Heart left ventricle (tissue), 13 donors: ENCODE results near the gene COA1.

Experiments used
- POLR2A ChIP-seq, 2 donors: fragments of 450-650 bp; IDR thresholded peaks; one replicate each; pipeline ENCODE4 v1.6.1; 2017; ENCODE audit warnings: antibody characterized with exemption in 2 of 2, mild to moderate bottlenecking in 2 of 2, moderate library complexity in 2 of 2
- TF ChIP-seq, protein P1 (sequence below), 12 donors: fragments of 200-600 bp; sonication (generic) in 4 of 12; IDR thresholded peaks; one replicate each; pipeline versions ENCODE4 v1.5.0 to v1.8.0; 2018 to 2022; ENCODE audit warnings: antibody characterized with exemption in 12 of 12, mild to moderate bottlenecking in 5 of 12
- donor health status: ischemic (EF 13 %, LVEDD 7.1; RV severe dilation, severe dysfunction).
- donor health status: DM: no; HTN: yes; CAD: no.
- donor health status: DM: no; HTN: no; CAD: no.
- donor health status: ischemic (EF 25% LVEDD 6.9; RV normal size, moderate dysfunction).
- donor health status: ischemic (EF 25% LVEDD 5.7; RV mildly dilated, moderate dysfunction).
- donor health status: ischemic (EF 35%, LVEDD 5.7; RV mildly dilated, moderate dysfunction).
- donor health status: nonischemic (EF 11% LVEDD 7.7; RV severe dilation, severe dysfunction).
- donor health status: DM: yes; HTN: yes; CAD: no.
- donor health status: PGD.
- donor health status: ischemic (EF 29% LVEDD 5.4; RV normal size, mild dysfunction).
- donor health status: nonischemic (EF 23%, LVEDD 6.1; RV moderate dilation, normal function).

DNA sequence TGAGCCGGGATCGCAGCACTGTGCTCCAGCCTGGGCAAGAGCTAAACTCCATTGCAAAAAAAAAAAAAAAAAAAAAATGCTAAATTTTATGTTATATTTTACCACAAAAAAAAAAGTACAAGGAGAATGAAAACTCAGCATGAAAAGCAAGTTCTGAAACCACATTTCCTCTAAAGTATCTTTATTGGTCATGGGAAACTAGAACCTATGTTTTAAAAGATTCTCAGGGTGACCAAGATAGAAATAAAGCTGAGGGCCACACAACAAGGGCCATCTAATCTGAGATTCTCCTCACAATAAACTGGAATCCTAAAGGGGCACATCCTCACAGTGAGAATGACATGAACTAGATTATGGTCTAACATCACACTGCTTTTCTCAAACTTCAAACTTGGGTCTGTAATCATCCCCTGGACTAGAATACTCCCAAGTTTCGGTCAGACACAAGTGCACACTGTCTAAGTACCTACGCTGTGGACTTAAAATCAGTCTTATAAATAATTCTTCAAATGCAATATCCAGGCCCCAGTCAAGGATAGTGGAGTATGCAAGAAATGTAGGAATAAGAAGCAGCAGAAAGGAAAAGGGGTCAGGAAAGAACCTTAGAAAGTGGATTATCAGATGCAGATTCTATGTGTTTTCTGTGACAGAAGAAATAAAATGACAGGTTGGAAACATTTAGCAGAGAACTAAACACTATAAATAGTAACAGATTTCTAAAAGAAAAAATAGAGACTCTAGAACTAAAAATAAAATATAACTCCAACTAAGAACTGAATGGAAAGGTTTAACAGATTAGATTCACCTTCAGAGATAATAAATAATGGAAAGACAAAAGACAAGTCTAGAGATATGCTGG is 49.9 kb downstream of the COA1 start:
- TF ChIP-seq, protein P1, sequence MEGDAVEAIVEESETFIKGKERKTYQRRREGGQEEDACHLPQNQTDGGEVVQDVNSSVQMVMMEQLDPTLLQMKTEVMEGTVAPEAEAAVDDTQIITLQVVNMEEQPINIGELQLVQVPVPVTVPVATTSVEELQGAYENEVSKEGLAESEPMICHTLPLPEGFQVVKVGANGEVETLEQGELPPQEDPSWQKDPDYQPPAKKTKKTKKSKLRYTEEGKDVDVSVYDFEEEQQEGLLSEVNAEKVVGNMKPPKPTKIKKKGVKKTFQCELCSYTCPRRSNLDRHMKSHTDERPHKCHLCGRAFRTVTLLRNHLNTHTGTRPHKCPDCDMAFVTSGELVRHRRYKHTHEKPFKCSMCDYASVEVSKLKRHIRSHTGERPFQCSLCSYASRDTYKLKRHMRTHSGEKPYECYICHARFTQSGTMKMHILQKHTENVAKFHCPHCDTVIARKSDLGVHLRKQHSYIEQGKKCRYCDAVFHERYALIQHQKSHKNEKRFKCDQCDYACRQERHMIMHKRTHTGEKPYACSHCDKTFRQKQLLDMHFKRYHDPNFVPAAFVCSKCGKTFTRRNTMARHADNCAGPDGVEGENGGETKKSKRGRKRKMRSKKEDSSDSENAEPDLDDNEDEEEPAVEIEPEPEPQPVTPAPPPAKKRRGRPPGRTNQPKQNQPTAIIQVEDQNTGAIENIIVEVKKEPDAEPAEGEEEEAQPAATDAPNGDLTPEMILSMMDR (IDR thresholded peaks at IDR 0.05), result no peak
- no peak for TF ChIP-seq POLR2A (IDR thresholded peaks at IDR 0.05)
